ENCODE results near the gene LMO1. TPM values are rescaled to one million over a fixed set of nuclear protein-coding genes. Genes with fewer than 3 reads are reported as not detected.

The LMO1 gene
- total RNA-seq, 1 donor from 2014 or later, result 0.62 TPM

DNA sequence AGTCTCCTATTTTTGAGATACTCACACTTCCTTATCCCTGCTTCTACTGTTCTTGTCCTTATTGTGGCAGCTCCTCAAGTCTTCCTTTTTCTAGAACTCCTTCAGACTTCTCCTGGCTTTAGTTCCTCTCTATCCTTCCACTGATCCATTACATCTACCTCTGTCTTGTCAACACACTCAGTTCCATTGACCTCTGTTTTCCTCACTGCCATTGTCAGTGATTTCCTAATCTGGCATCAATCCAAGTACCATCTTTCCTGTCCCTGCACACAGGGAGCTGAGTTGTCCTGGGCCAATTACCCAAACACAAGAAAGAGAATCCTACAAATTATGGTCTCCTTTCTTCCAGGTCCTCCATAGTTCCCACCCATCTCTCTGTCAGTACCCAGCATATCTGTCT is 66.9 kb downstream of the LMO1 start:
- no peak for ATAC-seq
- DNase-seq (ENCODE audit: low spot score), result no peak
- intact Hi-C loops (cut with DNase I), result no loop called here

DNA sequence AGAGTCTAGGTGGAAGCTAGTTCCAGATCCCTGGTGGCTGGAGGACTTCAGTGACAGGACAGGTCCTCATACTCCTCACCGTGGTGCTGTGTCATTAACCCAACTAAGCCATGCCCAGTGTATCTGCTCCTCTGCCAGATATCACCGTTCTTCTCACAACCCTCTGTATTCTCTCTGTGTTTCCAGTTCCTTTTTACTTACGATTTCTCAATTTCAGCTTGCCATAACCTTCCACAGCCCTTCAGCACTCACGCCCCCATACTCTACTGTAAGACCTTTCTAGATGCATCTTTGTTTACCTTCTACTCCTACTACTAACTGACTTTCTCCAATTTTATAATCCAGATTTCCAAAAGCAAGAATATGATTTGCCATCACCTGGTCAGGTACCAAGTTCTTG is 68.7 kb downstream of the LMO1 start:
- intact Hi-C loops (cut with DNase I), result no loop called here
- no peak for DNase-seq (ENCODE audit: low spot score)
- ATAC-seq, result no peak

DNA sequence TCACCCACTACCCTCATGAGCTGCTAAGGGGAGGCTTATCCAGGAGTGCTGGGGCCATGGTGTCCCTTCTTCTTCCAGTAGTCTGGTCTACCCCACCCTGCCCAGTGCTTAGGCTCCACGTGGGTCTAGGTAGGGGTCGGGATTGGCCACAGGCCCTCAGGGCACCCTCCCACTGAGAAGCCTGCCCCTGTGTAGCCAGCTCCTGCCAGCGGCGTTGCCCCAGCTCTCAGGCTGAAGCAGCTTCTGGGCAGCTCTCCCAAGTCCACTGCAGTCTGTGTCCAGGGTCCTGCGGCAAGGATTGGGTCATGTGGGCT is 70.8 kb downstream of the LMO1 start:
- DNase-seq (ENCODE audit: low spot score) (no peak), ATAC-seq (peak; percentile 48)
- intact Hi-C loops (cut with DNase I), result no loop called here

DNA sequence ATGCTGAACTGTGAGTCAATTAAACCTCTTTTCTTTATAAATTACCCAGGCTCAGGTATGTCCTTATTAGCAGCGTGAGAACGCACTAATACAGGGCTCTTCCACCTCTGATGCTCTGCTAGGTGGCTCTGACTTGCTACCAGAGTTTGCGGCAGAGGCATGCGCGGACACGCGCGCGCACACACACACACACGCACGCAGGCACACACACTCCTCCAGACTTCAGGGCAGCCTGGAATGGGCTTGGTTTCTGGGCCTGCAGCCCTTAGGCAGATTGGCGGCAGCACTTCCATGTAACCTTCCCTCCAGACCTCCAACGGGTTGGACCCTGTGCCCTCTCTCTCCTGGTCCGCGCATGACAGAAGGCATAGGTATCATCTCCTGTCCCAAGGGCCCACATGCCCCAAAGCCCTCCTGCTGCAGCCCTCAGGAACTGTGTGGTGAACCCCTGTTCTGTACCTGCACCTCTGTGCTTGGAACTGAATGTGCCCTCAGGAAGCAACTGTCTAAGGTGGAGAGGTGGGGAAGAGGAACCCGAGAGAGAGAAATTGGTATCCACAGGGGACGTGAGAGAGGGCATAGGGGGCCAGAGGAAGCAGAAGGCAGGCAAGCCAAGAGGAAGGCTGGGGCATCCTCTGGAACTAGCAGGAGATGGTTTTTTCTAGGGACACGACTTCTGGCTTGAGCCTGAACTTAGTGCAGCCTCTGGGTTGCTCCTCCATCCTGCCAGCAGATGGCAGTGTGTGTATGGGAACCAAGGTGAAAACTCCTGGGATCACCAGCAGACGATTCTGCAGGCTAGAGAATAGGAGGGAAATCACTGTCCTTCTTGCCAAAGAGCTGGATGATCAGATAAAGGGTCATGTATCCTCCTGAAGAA is 71.4 kb downstream of the LMO1 start:
- DNase-seq (ENCODE audit: low spot score), result peak; percentile 75
- ATAC-seq, result peak; percentile 77
- intact Hi-C loops (cut with DNase I), result no loop called here

DNA sequence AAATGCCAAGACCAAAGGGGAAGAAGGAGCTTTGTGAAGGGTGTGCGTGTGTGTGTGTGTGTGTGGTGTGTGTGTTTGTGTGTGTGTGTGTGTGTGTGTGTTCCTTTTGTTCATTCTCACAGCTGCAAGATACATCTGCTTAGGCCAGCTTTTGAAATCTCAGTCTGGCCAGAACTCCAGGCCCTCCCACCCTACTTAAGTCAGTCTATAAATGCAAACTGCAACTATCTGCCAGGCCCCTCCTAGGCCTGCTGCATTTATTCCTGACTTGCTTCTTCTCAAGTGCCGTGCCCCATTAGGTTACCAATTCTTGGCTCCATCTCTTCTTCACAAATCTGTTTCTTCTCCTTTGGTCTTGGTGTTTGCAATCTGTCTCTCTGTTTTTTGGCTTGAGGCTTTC is 73.2 kb downstream of the LMO1 start:
- ATAC-seq (no peak), DNase-seq (ENCODE audit: low spot score) (no peak)
- intact Hi-C loops (cut with DNase I), result no loop called here

DNA sequence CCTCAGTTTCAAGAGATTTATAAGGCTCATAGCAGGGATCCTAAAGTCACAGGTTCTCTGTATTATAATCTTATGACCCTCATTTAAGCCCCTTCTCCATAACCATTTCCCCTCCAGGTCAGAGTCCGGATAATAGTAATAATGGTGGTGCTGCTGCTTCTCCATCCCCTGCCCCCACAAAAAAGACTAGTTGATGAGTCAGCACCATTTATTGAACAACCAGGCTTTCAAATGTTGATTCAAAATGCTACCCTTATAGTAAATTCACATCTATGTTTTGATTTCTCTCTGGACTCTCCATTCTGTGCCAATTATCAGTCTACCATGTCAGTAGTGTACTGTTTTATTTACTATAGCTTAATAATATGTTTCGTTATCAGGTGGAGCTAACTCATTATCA is 77.2 kb downstream of the LMO1 start:
- intact Hi-C loops (cut with DNase I), result loop anchor here (10.0 kb wide), 1 partner anchor 792 kb away; no protein-coding TSS in a partner anchor
- ATAC-seq, result no peak

DNA sequence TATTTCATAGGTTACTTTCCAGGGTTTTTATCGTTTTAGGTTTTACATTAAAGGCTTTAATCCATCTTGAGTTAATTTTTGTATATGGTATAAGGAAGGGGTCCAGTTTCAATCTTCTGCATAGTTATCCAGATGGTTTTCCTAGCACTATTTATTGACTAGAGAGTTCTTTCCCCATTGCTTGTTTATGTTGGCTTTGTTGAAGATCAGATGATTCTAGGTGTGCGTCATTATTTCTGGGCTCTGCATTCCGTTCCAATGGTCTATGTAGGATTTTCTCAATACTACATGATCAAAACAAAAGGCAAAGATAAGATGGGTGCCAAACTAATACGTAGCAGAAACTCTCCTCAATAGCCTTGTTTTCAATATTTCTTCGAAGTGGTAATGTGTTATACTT is 80.6 kb downstream of the LMO1 start:
- no peak for ATAC-seq
- no peak for DNase-seq (ENCODE audit: low spot score)
- intact Hi-C loops (cut with DNase I), result loop anchor here (10.0 kb wide), 1 partner anchor 788 kb away; no protein-coding TSS in a partner anchor

More for the DNA sequence above, 77.2 kb downstream of the LMO1 start:
- DNase-seq (ENCODE audit: low spot score), result no peak

DNA sequence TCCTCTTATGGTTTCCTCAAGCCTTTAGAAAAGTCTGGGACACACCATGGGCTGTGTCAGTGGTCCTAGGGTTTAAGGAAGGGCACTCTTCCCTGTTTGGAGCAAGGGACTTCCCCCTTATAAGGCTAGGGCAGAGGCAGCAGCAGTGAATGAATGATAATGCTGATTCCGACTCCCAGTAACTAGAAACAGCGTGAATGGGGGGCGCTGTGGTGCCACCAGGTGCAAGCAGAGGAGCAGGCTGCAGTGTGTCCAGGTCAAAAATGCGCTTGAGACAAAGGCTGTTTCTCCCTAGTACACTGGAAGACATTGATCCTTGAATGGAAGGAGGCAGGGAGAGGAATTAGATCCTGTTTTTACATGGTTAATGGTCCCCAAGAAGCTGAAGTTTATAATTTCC is 83.2 kb downstream of the LMO1 start:
- ATAC-seq (no peak), DNase-seq (ENCODE audit: low spot score) (no peak)
- intact Hi-C loops (cut with DNase I), result loop anchor here (10.0 kb wide), 1 partner anchor 786 kb away; no protein-coding TSS in a partner anchor

DNA sequence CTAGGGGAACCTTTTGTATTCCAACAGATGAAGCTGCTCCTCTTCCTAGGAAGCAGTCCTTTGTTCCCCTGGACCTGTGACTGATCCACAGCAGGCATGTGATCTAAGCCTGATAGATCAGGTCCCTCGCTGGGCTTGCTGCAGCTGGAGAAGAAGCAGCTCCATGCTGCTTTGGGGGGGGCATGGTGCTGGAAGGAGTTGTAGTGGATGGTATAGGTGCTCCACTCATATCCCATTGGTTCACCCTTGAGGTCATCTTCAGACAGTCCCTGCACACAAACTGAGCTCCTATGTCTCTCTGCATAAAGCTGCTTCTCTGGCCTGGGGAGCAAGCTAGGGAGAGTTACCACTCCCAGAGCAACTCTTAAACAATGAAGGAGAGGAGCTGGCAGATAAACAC is 85.4 kb downstream of the LMO1 start:
- DNase-seq (ENCODE audit: low spot score) (no peak), ATAC-seq (no peak)
- intact Hi-C loops (cut with DNase I), result no loop called here

DNA sequence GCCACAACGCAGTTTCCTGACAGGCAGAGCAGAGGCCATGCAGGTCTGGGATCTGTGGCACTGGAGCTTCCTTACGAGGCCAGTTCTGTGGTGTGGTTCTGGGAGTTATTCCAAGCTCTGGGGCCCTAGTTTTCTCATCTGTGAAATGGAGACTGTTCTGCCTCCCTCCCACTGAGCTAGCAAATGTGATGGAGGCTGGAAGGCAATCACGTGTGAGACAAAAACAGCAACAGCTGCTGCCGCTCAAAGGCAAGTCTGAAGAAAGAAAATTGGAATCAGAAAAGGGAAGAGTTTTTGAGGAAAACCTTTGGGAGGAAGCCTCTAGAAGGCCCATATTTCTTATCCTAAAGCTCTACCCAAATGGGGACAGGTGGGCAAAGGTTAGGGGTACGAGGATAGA is 86.5 kb downstream of the LMO1 start:
- DNase-seq (ENCODE audit: low spot score) (no peak), ATAC-seq (no peak)
- intact Hi-C loops (cut with DNase I), result no loop called here

Other genes starting within 250 kb of the LMO1 start
- 12.9 TPM for gene TUB, start 182.7 kb downstream of the LMO1 start, total RNA-seq
- 14.6 TPM for gene RIC3, start 94.9 kb downstream of the LMO1 start, total RNA-seq

Data from sciatic nerve (tissue), 2 donors.